CD8-positive, alpha-beta memory T cell (primary cell): Measurements from ENCODE around the gene ENO3. TPM values are rescaled to one million over a fixed set of nuclear protein-coding genes. Genes with fewer than 3 reads are reported as not detected.
"Not testable (repeated sequence)": the region's sequence is repeated elsewhere in the genome, so short reads cannot be mapped to it uniquely, and the experiment has no call there.

ENCODE experiments used
- CTCF ChIA-PET: fragments of 350-600 bp; sonication (Branson Sonifier 250); formaldehyde crosslinking; loops from one replicate; lab custom pipeline; 2021; ENCODE audit warnings: antibody characterized with exemption; lab: Charles Lee
- POLR2A ChIA-PET: fragments of 350-600 bp; sonication (Branson Sonifier 250); formaldehyde crosslinking; loops from one replicate; lab custom pipeline; 2021; ENCODE audit warnings: antibody characterized with exemption; lab: Charles Lee
- DNase-seq, 5 donors: peaks; one replicate each; pipeline versions ENCODE4 v3.0.0 to v3.0.0-alpha.2; 2020 to 2022; ENCODE audit warnings: mixed read lengths in 1 of 5
- H3K27ac ChIP-seq: one replicate; pipeline ENCODE4 v1.7.0; 2013; ENCODE audit warnings: low read depth, mild to moderate bottlenecking, low read length, moderate library complexity
- H3K27me3 ChIP-seq: 2 replicates; pipeline ENCODE4 v1.7.0; 2013; ENCODE audit warnings: low read length, mild to moderate bottlenecking; ENCODE audit not compliant: insufficient read depth, poor library complexity, severe bottlenecking
- H3K36me3 ChIP-seq: 2 replicates; pipeline ENCODE4 v1.7.0; 2013; ENCODE audit warnings: mild to moderate bottlenecking, low read length, moderate library complexity; ENCODE audit not compliant: insufficient read depth
- H3K4me1 ChIP-seq: 2 replicates; pipeline ENCODE4 v1.7.0; 2013; ENCODE audit warnings: mild to moderate bottlenecking, low read length, moderate library complexity; ENCODE audit not compliant: insufficient read depth
- H3K4me3 ChIP-seq: 2 replicates; pipeline ENCODE4 v1.7.0; 2013; ENCODE audit warnings: mild to moderate bottlenecking, low read length
- H3K9me3 ChIP-seq: 2 replicates; pipeline ENCODE4 v1.7.0; 2013; ENCODE audit warnings: mild to moderate bottlenecking, low read length
- H3K27ac Mint-ChIP-seq, 8 donors: one replicate each; pipeline ENCODE4 v1.8.0; 2020 to 2021; ENCODE audit warnings: mixed read lengths in 8 of 8, mild to moderate bottlenecking in 6 of 8, inconsistent platforms in 3 of 8, moderate library complexity in 3 of 8
- H3K27me3 Mint-ChIP-seq, 2 donors: one replicate each; pipeline ENCODE4 v1.8.0; 2020 to 2021; ENCODE audit warnings: mixed read lengths in 2 of 2, mild to moderate bottlenecking in 1 of 2, moderate library complexity in 1 of 2
- H3K36me3 Mint-ChIP-seq, 3 donors: one replicate each; pipeline ENCODE4 v1.8.0; 2020 to 2021; ENCODE audit warnings: mixed read lengths in 3 of 3, inconsistent platforms in 1 of 3, mild to moderate bottlenecking in 1 of 3
- H3K4me1 Mint-ChIP-seq, 3 donors: one replicate each; pipeline ENCODE4 v1.8.0; 2020 to 2021; ENCODE audit warnings: mixed read lengths in 3 of 3, inconsistent platforms in 1 of 3, mild to moderate bottlenecking in 1 of 3
- H3K4me3 Mint-ChIP-seq, 7 donors: one replicate each; pipeline ENCODE4 v1.8.0; 2020 to 2021; ENCODE audit warnings: mixed read lengths in 7 of 7, mild to moderate bottlenecking in 6 of 7, moderate library complexity in 4 of 7, inconsistent platforms in 2 of 7
- H3K9me3 Mint-ChIP-seq, 5 donors: one replicate each; pipeline ENCODE4 v1.8.0; 2020 to 2022; ENCODE audit warnings: mixed read lengths in 5 of 5, mild to moderate bottlenecking in 3 of 5, moderate library complexity in 2 of 5, inconsistent platforms in 1 of 5
- polyA plus RNA-seq: library from polyadenylated mRNA; unstranded; fragments of 300-500 nt; fragmentation: Illumina TruSeq; gene quantifications from one replicate; pipeline ENCODE4 v1.2.3, GENCODE V29; 2021
- total RNA-seq, 2 experiments: library from RNA; stranded (reverse); gene quantifications; one replicate each; pipeline ENCODE4 v1.2.3, GENCODE V29; 2021

The ENO3 gene
- total and polyA plus RNA-seq, 3 experiments from 2014 or later: 1.3 to 29.4 (median 27.1) TPM

- no peak overlapping the region for H3K4me3 ChIP-seq
- peaks cover 0 to 7% (median 0%) of the 10 kb centered on the region in 3 donors for H3K4me1 Mint-ChIP-seq
- H3K9me3 Mint-ChIP-seq: no peaks in the 10 kb centered on the region
- H3K4me3 Mint-ChIP-seq: no peak overlapping the region
- H3K27me3 ChIP-seq: no peaks in the 10 kb centered on the region
- DNase-seq: peak; percentile 45 to 83 (median 69)
- H3K27ac Mint-ChIP-seq: no peak overlapping the region
- H3K36me3 Mint-ChIP-seq: no peaks in the 10 kb centered on the region
- H3K4me1 ChIP-seq: peaks cover 18% of the 10 kb centered on the region
- H3K27me3 Mint-ChIP-seq: no peaks in the 10 kb centered on the region
- no peak overlapping the region for H3K27ac ChIP-seq
- ChIA-PET POLR2A (interaction anchor here (0.6 to 1.7 kb wide), 4 partner anchors 31 to 122 kb away, joined by 3 to 15 read pairs (median 5); partner anchors contain the start of genes PFN1, RNF167, SLC25A11 and SPAG7), CTCF (interaction anchor here (0.6 to 2.9 kb wide), 36 partner anchors 9 to 342 kb away, joined by 3 to 25 read pairs (median 4); partner anchors contain the start of genes ARRB2, C17orf107, CAMTA2 and ENO3)
- H3K9me3 ChIP-seq: no peaks in the 10 kb centered on the region
- no peaks in the 10 kb centered on the region for H3K36me3 ChIP-seq
These were observed 42.0 kb upstream of the ENO3 start for GRCh38 chr17:4908711-4909496.

- no peak overlapping the region for H3K4me3 Mint-ChIP-seq
- no peaks in the 10 kb centered on the region for H3K36me3 ChIP-seq
- no peaks in the 10 kb centered on the region for H3K9me3 ChIP-seq
- H3K4me1 ChIP-seq: peaks cover 9% of the 10 kb centered on the region
- no peak overlapping the region for H3K27ac ChIP-seq
- no peaks in the 10 kb centered on the region for H3K27me3 Mint-ChIP-seq
- DNase-seq: no peak
- no peaks in the 10 kb centered on the region for H3K4me1 Mint-ChIP-seq
- H3K9me3 Mint-ChIP-seq: no peaks in the 10 kb centered on the region
- peak overlapping the region in 1 of 8 donors; percentile 87 for H3K27ac Mint-ChIP-seq
- no peaks in the 10 kb centered on the region for H3K27me3 ChIP-seq
- CTCF ChIA-PET: interaction anchor here (1.4 to 1.9 kb wide), 3 partner anchors 10 to 53 kb away, joined by 5 to 7 read pairs (median 5); partner anchors contain the start of genes SLC25A11 and SPAG7
- no peaks in the 10 kb centered on the region for H3K36me3 Mint-ChIP-seq
- POLR2A ChIA-PET: no interaction called here
- H3K4me3 ChIP-seq: no peak overlapping the region
These were observed 36.9 kb upstream of the ENO3 start for GRCh38 chr17:4913994-4914393.

GRCh38 chr17:4914551-4914950 lies 36.4 kb upstream of the ENO3 start:
- H3K4me1 Mint-ChIP-seq, POLR2A ChIA-PET: not testable (repeated sequence)

GRCh38 chr17:4919511-4920047 lies 31.3 kb upstream of the ENO3 start:
- no peaks in the 10 kb centered on the region for H3K27me3 ChIP-seq
- H3K36me3 ChIP-seq: no peaks in the 10 kb centered on the region
- H3K36me3 Mint-ChIP-seq: no peaks in the 10 kb centered on the region
- POLR2A ChIA-PET: no interaction called here
- H3K27me3 Mint-ChIP-seq: no peaks in the 10 kb centered on the region
- H3K4me1 ChIP-seq: no peaks in the 10 kb centered on the region
- no peak overlapping the region for H3K4me3 ChIP-seq
- H3K9me3 Mint-ChIP-seq: no peaks in the 10 kb centered on the region
- no peak overlapping the region for H3K27ac ChIP-seq
- DNase-seq: no peak
- no peaks in the 10 kb centered on the region for H3K9me3 ChIP-seq
- H3K4me3 Mint-ChIP-seq: no peak overlapping the region
- H3K4me1 Mint-ChIP-seq: peaks cover 0 to 1% (median 0%) of the 10 kb centered on the region in 3 donors
- H3K27ac Mint-ChIP-seq: no peak overlapping the region
- CTCF ChIA-PET: interaction anchor here (2.3 kb wide), 1 partner anchor 10 kb away, joined by 7 read pairs; no protein-coding TSS in a partner anchor

More at GRCh38 chr17:4914551-4914950, 36.4 kb upstream of the ENO3 start:
- not testable (repeated sequence) for H3K27ac ChIP-seq, H3K27me3 ChIP-seq, H3K4me1 ChIP-seq, DNase-seq, H3K9me3 ChIP-seq, H3K4me3 ChIP-seq, H3K36me3 ChIP-seq, H3K9me3 Mint-ChIP-seq, H3K27me3 Mint-ChIP-seq, H3K36me3 Mint-ChIP-seq, H3K4me3 Mint-ChIP-seq, H3K27ac Mint-ChIP-seq
- CTCF ChIA-PET: interaction anchor here (1.4 to 1.9 kb wide), 3 partner anchors 9 to 53 kb away, joined by 5 to 7 read pairs (median 5); partner anchors contain the start of genes SLC25A11 and SPAG7

- Histone ChIP-seq H3K4me3 (no peak overlapping the region), H3K4me1 (no peaks in the 10 kb centered on the region), H3K27ac (no peak overlapping the region), H3K36me3 (no peaks in the 10 kb centered on the region), H3K9me3 (no peaks in the 10 kb centered on the region), H3K27me3 (no peaks in the 10 kb centered on the region)
- CTCF ChIA-PET: interaction anchor here (1.0 to 2.3 kb wide), 2 partner anchors 11 kb away, joined by 3 to 7 read pairs; no protein-coding TSS in a partner anchor
- Mint-ChIP-seq H3K4me1 (peaks cover 0 to 1% (median 0%) of the 10 kb centered on the region in 3 donors), H3K9me3 (no peaks in the 10 kb centered on the region), H3K27ac (no peak overlapping the region), H3K36me3 (no peaks in the 10 kb centered on the region), H3K4me3 (no peak overlapping the region), H3K27me3 (no peaks in the 10 kb centered on the region)
- no peak for DNase-seq
- POLR2A ChIA-PET: no interaction called here
These were observed 30.4 kb upstream of the ENO3 start for GRCh38 chr17:4920351-4921048.

GRCh38 chr17:4921320-4921719 lies 29.6 kb upstream of the ENO3 start:
- H3K27me3 Mint-ChIP-seq: no peaks in the 10 kb centered on the region
- H3K4me3 Mint-ChIP-seq: no peak overlapping the region
- no peaks in the 10 kb centered on the region for H3K36me3 Mint-ChIP-seq
- no peaks in the 10 kb centered on the region for H3K9me3 ChIP-seq
- no peak for DNase-seq
- POLR2A ChIA-PET: no interaction called here
- H3K9me3 Mint-ChIP-seq: no peaks in the 10 kb centered on the region
- CTCF ChIA-PET: interaction anchor here (1.0 kb wide), 1 partner anchor 12 kb away, joined by 3 read pairs; no protein-coding TSS in a partner anchor
- H3K4me1 ChIP-seq: no peaks in the 10 kb centered on the region
- H3K27ac Mint-ChIP-seq: no peak overlapping the region
- H3K27ac ChIP-seq: no peak overlapping the region
- no peak overlapping the region for H3K4me3 ChIP-seq
- H3K4me1 Mint-ChIP-seq: peaks cover 0 to 1% (median 0%) of the 10 kb centered on the region in 3 donors
- H3K27me3 ChIP-seq: no peaks in the 10 kb centered on the region
- no peaks in the 10 kb centered on the region for H3K36me3 ChIP-seq

GRCh38 chr17:4926577-4927335 lies 24.2 kb upstream of the ENO3 start:
- H3K9me3 ChIP-seq, H3K27me3 Mint-ChIP-seq, DNase-seq, H3K4me3 Mint-ChIP-seq, H3K9me3 Mint-ChIP-seq, H3K27me3 ChIP-seq, POLR2A ChIA-PET, H3K4me1 Mint-ChIP-seq, H3K27ac ChIP-seq, H3K36me3 ChIP-seq, H3K4me1 ChIP-seq, H3K4me3 ChIP-seq: not testable (repeated sequence)
- CTCF ChIA-PET: interaction anchor here (1.0 kb wide), 1 partner anchor 18 kb away, joined by 4 read pairs; no protein-coding TSS in a partner anchor
- Mint-ChIP-seq H3K27ac (peak overlapping the region in 2 of 8 donors; percentile 21 to 72), H3K36me3 (peaks cover 0 to 16% (median 0%) of the 10 kb centered on the region in 3 donors)
